NCI-H1092 treated with DMSO at 0.1 percent for 48 hours (cell line): Measurements from ENCODE around the gene MED12L.
"Not testable (repeated sequence)": the region's sequence is repeated elsewhere in the genome, so short reads cannot be mapped to it uniquely, and the experiment has no call there.

Source experiments
- DNase-seq: peaks from one replicate; lab custom pipeline; 2025; lab: John Stamatoyannopoulos, UW

Gene MED12L

GRCh38 chr3:151236736-151237135 lies 151.3 kb downstream of the MED12L start:
- no peak for DNase-seq

- DNase-seq, result not testable (repeated sequence)
Observed at GRCh38 chr3:151242006-151242405, 156.5 kb downstream of the MED12L start.

DNA sequence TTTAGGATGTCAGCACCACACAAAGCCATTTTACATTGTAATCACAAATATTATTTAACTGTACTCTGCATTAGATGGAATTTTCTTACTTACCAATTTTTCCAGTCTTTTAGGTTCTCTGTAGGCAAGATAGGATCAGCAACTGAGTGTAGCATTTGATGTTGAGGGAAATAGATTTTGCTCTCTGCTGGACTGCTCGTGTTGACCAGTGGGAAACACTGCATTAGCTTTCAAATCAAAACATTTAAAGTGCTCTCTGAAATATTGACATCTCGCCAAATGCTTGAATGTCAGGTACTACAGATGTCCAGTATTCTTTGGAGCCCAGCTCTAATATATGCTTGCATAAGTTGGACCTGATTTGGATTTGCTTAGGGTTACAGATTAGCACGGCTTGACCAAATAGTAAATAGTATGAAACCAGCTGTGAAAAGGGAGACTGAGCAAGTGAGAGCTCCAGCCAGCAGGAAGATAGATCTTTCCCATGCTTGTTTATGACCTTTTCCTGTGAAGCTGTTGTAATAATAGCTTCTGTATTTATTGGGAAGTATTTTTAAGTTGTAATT lies 163.4 kb downstream of the MED12L start:
- DNase-seq, result peak; percentile 35

DNA sequence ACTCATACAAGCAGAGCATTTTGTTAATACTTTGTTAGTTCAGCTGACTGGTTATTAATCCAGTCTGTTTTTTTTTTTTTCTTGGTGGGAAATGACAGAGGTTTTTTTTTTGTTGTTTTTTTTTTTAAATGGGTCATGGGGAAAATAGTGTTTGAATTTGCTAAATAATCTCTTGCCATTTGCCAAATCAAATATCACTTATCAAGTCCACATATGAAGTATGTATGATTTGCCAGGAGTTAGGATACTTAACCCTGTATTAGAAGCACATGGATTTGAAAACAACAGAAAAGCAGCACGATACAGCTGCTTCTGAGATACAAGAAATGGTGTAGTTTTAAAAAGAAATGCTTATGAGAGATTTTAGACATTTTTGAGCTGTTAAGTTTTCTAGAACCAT lies 171.3 kb downstream of the MED12L start:
- no peak for DNase-seq

DNA sequence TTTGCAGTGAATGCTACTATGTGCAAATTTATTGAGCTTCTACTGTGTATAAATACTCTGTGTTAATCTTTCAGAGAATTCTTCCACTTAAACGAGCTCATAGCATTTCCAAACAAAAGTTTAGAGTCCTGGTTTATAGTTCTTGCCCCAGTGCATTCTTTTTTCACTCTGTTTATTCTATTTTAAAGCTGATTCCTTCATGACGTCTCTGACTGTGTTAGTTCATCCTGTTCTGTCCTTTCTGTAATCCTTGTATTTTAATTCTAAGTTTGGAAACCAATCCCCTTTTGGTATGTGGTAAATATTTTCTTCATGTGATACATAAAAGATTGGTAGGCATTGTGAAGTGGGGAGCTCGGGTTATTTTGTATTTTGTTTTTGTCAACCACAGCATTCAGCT lies 174.2 kb downstream of the MED12L start:
- DNase-seq, result no peak

- DNase-seq, result no peak
Observed at GRCh38 chr3:151262871-151263525, 177.5 kb downstream of the MED12L start.

DNA sequence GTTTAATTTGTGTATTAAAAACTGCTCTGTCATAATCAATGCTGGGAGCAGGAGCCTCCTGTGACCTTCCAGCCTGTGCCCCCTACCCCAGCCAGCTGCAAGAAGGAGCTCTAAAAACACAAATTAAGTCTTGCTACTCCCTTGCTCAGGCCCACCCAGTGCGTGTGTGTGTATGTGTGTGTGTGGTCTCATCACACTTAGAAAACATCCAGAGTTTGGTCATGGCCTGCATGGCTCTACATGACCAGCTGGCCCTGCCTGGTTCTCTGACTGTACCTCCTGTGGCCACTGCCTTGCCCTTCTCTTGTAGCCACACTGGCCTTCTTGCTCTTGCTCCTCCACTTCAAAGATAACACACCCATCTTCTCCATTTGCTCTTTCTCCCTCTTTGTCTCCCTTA lies 179.1 kb downstream of the MED12L start:
- no peak for DNase-seq

GRCh38 chr3:151265166-151265565 lies 179.7 kb downstream of the MED12L start:
- DNase-seq, result no peak

GRCh38 chr3:151265866-151266265 lies 180.4 kb downstream of the MED12L start:
- no peak for DNase-seq

GRCh38 chr3:151267066-151267465 lies 181.6 kb downstream of the MED12L start:
- DNase-seq, result no peak

DNA sequence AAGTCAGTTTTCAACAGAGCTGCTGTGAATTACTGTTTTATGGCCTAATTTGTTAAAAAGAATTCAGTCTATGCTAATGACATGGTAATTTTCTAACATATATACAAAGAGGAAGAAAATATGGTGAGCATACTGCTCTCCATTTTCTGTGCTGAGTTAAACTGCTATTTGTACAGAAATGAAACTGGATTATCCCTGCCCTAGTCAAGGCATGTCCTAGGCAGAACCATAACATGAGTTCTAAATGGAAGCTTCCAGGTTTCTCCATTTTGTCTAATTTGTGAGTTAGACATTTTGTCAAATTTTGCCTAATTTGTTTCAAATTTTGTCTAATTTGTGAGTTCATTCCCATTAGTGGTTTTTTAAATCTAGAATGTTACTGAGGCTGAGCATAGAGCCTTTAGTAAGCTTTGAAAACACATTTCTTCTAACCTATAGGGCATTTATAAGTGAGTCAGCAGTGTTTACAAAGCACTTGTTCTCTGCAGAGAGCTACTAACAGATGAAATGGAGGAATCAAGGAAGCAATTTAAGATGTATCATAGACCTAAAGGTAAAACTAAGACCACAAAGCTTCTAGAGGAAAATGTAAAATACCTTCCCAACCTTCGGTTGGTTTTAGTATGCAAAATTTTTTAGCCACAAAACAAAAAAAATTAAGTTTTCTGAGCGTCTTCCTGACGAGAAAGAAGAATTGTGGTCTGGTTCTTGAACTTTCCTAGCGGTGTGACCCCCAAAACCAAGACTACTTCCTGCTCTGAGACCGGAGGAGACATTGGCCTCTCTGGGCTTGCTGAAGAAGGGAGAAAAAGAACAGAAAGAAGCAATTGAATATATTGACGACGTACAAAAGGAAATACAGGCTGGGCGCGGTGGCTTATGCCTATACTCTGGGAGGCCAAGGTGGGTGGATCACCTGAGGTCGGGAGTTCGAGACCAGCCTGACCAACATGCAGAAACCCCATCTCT lies 183.1 kb downstream of the MED12L start:
- no peak for DNase-seq

DNA sequence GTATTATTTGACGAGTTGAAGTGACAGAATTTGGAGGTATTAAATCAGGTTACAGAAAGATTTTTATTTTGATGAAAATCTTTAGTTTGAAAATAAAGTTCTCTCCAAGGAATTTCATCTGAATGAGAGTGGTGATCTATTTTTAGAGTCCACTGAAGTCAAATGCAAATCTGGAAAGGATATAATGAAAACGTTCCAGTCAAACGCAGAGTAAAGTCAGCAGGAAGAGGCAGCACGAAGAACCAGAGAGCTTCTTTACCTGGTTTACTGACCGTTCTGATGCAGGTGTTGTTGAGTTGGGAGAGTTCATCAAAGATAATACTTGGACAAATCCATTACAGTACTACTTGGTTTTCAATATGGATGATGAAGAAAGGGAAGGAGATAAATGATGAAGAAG lies 184.2 kb downstream of the MED12L start:
- DNase-seq, result no peak

DNA sequence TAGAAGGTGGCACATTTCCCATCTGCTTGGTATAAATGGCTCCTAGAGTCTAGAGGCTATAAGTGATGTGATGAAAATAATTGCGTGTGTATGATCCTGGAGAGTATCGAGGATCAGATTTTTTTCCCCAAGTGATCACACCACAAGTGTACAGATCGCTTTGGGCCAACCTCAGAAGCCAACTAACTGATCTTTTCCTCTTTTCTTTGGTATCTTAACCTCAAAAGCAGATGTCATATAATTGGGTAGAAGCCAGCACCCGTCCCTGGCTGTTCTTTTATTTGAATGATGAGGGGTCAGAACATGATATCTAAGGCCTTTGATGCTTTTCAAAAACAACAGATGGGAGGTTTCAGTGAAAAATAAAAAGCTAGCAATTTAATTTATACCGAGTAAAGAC lies 189.6 kb downstream of the MED12L start:
- no peak for DNase-seq

DNA sequence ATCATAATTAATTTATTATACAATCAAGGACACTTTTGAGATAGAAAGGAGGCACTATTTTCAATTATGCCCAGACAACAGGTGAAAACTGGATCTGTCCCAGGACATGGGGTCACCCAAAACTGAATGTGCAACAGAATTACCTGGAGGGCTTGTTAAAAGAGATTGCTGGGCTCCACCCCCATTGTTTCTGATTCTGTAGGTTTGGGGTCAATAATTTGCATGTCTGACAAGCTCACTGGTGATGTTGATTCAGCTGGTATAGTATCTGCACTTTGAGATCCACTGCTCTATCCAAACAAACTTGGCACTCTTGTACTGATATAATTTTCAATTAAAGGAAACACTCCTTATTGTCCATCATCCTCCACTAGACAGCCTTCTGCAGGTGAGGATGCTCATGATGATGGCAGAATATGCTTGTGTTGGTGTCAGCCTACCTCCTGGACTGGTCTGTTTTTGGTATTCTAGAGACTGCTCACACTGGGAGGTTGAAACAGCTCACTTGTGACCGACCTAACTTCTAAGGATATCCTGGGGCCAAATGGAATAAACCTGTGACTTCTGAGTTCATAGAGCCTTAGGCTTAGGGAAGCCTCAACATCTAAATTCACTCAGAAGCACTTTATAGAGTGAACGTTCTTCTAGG lies 190.7 kb downstream of the MED12L start:
- peak; percentile 10 for DNase-seq

DNA sequence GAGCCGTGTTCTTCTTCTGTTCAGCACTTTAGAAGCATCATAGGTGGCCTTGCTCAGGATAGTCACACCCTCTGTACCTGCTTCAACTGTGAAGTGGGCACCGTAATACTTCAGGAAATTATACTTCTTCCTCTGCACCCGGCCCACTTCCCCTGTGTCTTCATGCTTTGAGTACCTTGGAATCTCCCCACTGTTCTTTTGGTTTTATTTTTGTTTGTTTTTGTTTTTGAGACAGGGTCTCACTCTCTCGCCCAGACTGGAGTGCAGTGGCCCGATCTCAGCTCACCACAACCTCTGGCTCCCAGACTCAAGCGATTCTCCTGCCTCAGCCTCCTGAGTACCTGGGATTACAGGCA lies 191.2 kb downstream of the MED12L start:
- DNase-seq, result no peak

DNA sequence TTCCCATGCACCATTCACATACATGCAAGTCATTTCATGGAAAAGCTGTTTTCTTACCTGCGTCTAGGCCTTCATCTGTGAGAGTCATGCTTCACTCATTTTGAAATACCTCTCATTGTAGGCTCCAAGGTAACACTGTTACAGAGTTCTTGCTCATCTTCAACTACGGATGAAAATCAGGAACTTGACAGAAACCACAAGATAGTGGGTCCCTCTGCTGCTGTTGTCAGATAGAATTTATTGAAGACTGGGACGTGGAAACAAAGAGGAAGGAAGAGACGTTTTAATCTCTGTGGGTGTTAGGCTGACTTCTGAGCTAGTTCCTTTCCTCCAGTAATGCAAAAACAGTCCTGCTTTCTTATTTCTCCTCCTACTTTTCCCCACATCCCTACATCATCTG lies 192.8 kb downstream of the MED12L start, which contains the start of gene P2RY14:
Gene P2RY14 (minus strand): TSS at position 313 of the 400 bp plus-strand sequence. CDS start 64,226 bp downstream, outside the sequence.
- DNase-seq, result no peak

DNA sequence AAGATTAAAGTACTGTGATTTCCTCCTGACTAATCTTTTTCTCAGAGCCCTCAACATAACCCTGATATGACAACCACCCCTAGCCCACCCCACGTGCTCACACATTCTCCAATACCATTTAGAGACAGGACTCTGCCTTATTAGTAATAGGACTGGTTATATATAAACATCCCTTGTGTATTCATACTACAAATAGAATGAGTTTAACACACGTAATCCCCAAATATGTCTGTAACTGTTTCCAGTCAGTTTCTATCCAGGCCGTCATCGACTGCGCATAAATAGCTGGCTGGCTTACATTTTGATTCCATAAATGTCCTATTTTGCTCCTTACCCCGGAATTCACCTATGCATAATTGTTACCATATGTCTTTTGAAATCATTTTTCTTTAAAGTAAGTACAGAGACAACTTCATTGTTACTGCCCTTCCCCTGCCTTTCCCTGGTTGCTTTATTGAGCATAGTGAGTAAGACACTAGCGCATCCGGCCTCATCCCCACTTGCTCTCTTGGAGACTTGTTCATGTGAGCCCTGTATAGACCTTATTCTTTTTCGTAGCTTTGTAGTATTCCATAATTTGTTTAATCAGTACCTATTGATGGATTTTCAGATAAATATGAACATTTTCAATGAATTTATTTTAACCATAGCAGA lies 196.3 kb downstream of the MED12L start:
- no peak for DNase-seq

GRCh38 chr3:151282921-151283320 lies 197.5 kb downstream of the MED12L start:
- DNase-seq, result peak; percentile 54

DNA sequence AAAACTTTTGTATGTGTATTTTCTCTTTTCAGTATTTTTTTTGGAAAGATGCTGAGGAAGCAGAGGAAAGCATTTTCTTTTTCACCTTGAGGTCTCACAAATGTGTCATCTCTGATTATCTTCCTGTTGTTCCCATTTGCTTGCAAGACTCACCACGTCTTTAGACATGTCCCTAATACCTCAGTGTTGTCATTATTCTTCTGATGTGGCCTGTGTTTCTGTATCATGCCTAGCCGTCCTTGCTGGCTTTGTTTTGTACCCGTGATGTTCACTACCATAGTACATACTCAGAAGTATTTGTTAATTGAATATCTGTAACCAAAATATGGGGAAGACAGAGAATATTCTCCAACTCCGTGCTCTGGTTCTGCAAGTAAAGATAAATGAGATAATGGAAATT lies 197.9 kb downstream of the MED12L start:
- DNase-seq, result no peak

- no peak for DNase-seq
Observed at GRCh38 chr3:151283907-151284461, 198.5 kb downstream of the MED12L start.

- no peak for DNase-seq
Observed at GRCh38 chr3:151285940-151286339, 200.5 kb downstream of the MED12L start.

GRCh38 chr3:151289445-151289844 lies 204.0 kb downstream of the MED12L start:
- no peak for DNase-seq
